ENCODE measurements around the gene LRPAP1.
"Not testable (repeated sequence)": the region's sequence is repeated elsewhere in the genome, so short reads cannot be mapped to it uniquely, and the experiment has no call there.

Gene LRPAP1

GRCh38 chr4:3464911-3465697 lies 67.1 kb downstream of the LRPAP1 start:
- Histone ChIP-seq H3K4me3 (ENCODE audit: low read depth in 1 of 2, low read length in 2 of 2) (no peak overlapping the region), H3K36me3 (ENCODE audit: insufficient read depth, low read length) (no peaks in the 10 kb centered on the region), H3K27ac (ENCODE audit: low read depth, low read length) (no peak overlapping the region), H3K9me3 (ENCODE audit: low read length) (no peaks in the 10 kb centered on the region), H3K9ac (ENCODE audit: low read length) (no peak overlapping the region), H3K27me3 (ENCODE audit: control insufficient read depth in 1 of 2, insufficient read depth in 2 of 2, low read length in 2 of 2) (peaks cover 0 to 23% of the 10 kb centered on the region in 2 donors), H3K4me1 (ENCODE audit: insufficient read depth, low read length) (no peaks in the 10 kb centered on the region)

- H3K36me3 ChIP-seq (ENCODE audit: insufficient read depth, low read length), result no peaks in the 10 kb centered on the region
- H3K27me3 ChIP-seq (ENCODE audit: control insufficient read depth in 1 of 2, insufficient read depth in 2 of 2, low read length in 2 of 2), result peaks cover 0 to 23% of the 10 kb centered on the region in 2 donors
- H3K4me1 ChIP-seq (ENCODE audit: insufficient read depth, low read length), result no peaks in the 10 kb centered on the region
- no peak overlapping the region for H3K4me3 ChIP-seq (ENCODE audit: low read depth in 1 of 2, low read length in 2 of 2)
- no peak overlapping the region for H3K27ac ChIP-seq (ENCODE audit: low read depth, low read length)
- H3K9ac ChIP-seq (ENCODE audit: low read length), result no peak overlapping the region
- no peaks in the 10 kb centered on the region for H3K9me3 ChIP-seq (ENCODE audit: low read length)
These were observed 67.8 kb downstream of the LRPAP1 start for GRCh38 chr4:3464349-3464905.

- Histone ChIP-seq H3K4me1 (ENCODE audit: insufficient read depth, low read length) (no peaks in the 10 kb centered on the region), H3K9me3 (ENCODE audit: low read length) (no peaks in the 10 kb centered on the region), H3K4me3 (ENCODE audit: low read depth in 1 of 2, low read length in 2 of 2) (no peak overlapping the region), H3K9ac (ENCODE audit: low read length) (no peak overlapping the region), H3K36me3 (ENCODE audit: insufficient read depth, low read length) (no peaks in the 10 kb centered on the region), H3K27ac (ENCODE audit: low read depth, low read length) (no peak overlapping the region), H3K27me3 (ENCODE audit: control insufficient read depth in 1 of 2, insufficient read depth in 2 of 2, low read length in 2 of 2) (peaks cover 0 to 23% of the 10 kb centered on the region in 2 donors)
These were observed 68.5 kb downstream of the LRPAP1 start for GRCh38 chr4:3463556-3464348.

GRCh38 chr4:3462790-3463415 lies 69.3 kb downstream of the LRPAP1 start, which contains the start of gene DOK7:
TSS of gene DOK7 (plus strand) at chr4:3463306. CDS start at chr4:3463376, 70 bp downstream.
- H3K9me3 ChIP-seq (ENCODE audit: low read length), result no peaks in the 10 kb centered on the region
- no peak within 1 kb of the TSS for H3K4me3 ChIP-seq (ENCODE audit: low read depth in 1 of 2, low read length in 2 of 2)
- no peak within 1 kb of the TSS for H3K27ac ChIP-seq (ENCODE audit: low read depth, low read length)
- no peaks in the 10 kb centered on the region for H3K36me3 ChIP-seq (ENCODE audit: insufficient read depth, low read length)
- peaks cover 0 to 23% of the 10 kb centered on the region in 2 donors for H3K27me3 ChIP-seq (ENCODE audit: control insufficient read depth in 1 of 2, insufficient read depth in 2 of 2, low read length in 2 of 2)
- H3K4me1 ChIP-seq (ENCODE audit: insufficient read depth, low read length), result no peaks in the 10 kb centered on the region
- no peak within 1 kb of the TSS for H3K9ac ChIP-seq (ENCODE audit: low read length)

- Histone ChIP-seq H3K27me3 (ENCODE audit: control insufficient read depth in 1 of 2, insufficient read depth in 2 of 2, low read length in 2 of 2) (peaks cover 0 to 23% of the 10 kb centered on the region in 2 donors), H3K36me3 (ENCODE audit: insufficient read depth, low read length) (no peaks in the 10 kb centered on the region), H3K27ac (ENCODE audit: low read depth, low read length) (no peak overlapping the region), H3K9ac (ENCODE audit: low read length) (no peak overlapping the region), H3K9me3 (ENCODE audit: low read length) (no peaks in the 10 kb centered on the region), H3K4me3 (ENCODE audit: low read depth in 1 of 2, low read length in 2 of 2) (no peak overlapping the region), H3K4me1 (ENCODE audit: insufficient read depth, low read length) (no peaks in the 10 kb centered on the region)
These were observed 69.9 kb downstream of the LRPAP1 start for GRCh38 chr4:3462321-3462789.

- Histone ChIP-seq H3K27ac (ENCODE audit: low read depth, low read length) (no peak overlapping the region), H3K4me1 (ENCODE audit: insufficient read depth, low read length) (no peaks in the 10 kb centered on the region), H3K9ac (ENCODE audit: low read length) (no peak overlapping the region), H3K27me3 (ENCODE audit: control insufficient read depth in 1 of 2, insufficient read depth in 2 of 2, low read length in 2 of 2) (peaks cover 0 to 23% of the 10 kb centered on the region in 2 donors), H3K9me3 (ENCODE audit: low read length) (no peaks in the 10 kb centered on the region), H3K4me3 (ENCODE audit: low read depth in 1 of 2, low read length in 2 of 2) (no peak overlapping the region), H3K36me3 (ENCODE audit: insufficient read depth, low read length) (no peaks in the 10 kb centered on the region)
These were observed 70.5 kb downstream of the LRPAP1 start for GRCh38 chr4:3461515-3462291.

GRCh38 chr4:3460926-3461325 lies 71.3 kb downstream of the LRPAP1 start:
- H3K9ac ChIP-seq (ENCODE audit: low read length), result no peak overlapping the region
- peaks cover 0 to 21% of the 10 kb centered on the region in 2 donors for H3K27me3 ChIP-seq (ENCODE audit: control insufficient read depth in 1 of 2, insufficient read depth in 2 of 2, low read length in 2 of 2)
- H3K27ac ChIP-seq (ENCODE audit: low read depth, low read length), result no peak overlapping the region
- H3K4me1 ChIP-seq (ENCODE audit: insufficient read depth, low read length), result no peaks in the 10 kb centered on the region
- H3K4me3 ChIP-seq (ENCODE audit: low read depth in 1 of 2, low read length in 2 of 2), result no peak overlapping the region
- no peaks in the 10 kb centered on the region for H3K9me3 ChIP-seq (ENCODE audit: low read length)
- no peaks in the 10 kb centered on the region for H3K36me3 ChIP-seq (ENCODE audit: insufficient read depth, low read length)

- not testable (repeated sequence) for H3K4me3 ChIP-seq (ENCODE audit: low read depth in 1 of 2, low read length in 2 of 2); H3K27ac ChIP-seq (ENCODE audit: low read depth, low read length)
These were observed 73.1 kb downstream of the LRPAP1 start for GRCh38 chr4:3459156-3459555.

GRCh38 chr4:3458371-3458770 lies 73.9 kb downstream of the LRPAP1 start:
- Histone ChIP-seq H3K4me1 (ENCODE audit: insufficient read depth, low read length) (no peaks in the 10 kb centered on the region), H3K27me3 (ENCODE audit: control insufficient read depth in 1 of 2, insufficient read depth in 2 of 2, low read length in 2 of 2) (peaks cover 0 to 7% of the 10 kb centered on the region in 2 donors), H3K27ac (ENCODE audit: low read depth, low read length) (no peak overlapping the region), H3K9ac (ENCODE audit: low read length) (no peak overlapping the region), H3K4me3 (ENCODE audit: low read depth in 1 of 2, low read length in 2 of 2) (no peak overlapping the region), H3K9me3 (ENCODE audit: low read length) (no peaks in the 10 kb centered on the region), H3K36me3 (ENCODE audit: insufficient read depth, low read length) (no peaks in the 10 kb centered on the region)

More at GRCh38 chr4:3459156-3459555, 73.1 kb downstream of the LRPAP1 start:
- not testable (repeated sequence) for H3K36me3 ChIP-seq (ENCODE audit: insufficient read depth, low read length); H3K9me3 ChIP-seq (ENCODE audit: low read length); H3K4me1 ChIP-seq (ENCODE audit: insufficient read depth, low read length); H3K9ac ChIP-seq (ENCODE audit: low read length)
- peaks cover 0 to 15% of the 10 kb centered on the region in 2 donors for H3K27me3 ChIP-seq (ENCODE audit: control insufficient read depth in 1 of 2, insufficient read depth in 2 of 2, low read length in 2 of 2)

GRCh38 chr4:3455596-3455995 lies 76.6 kb downstream of the LRPAP1 start:
- H3K9ac ChIP-seq (ENCODE audit: low read length); H3K27ac ChIP-seq (ENCODE audit: low read depth, low read length); H3K4me3 ChIP-seq (ENCODE audit: low read depth in 1 of 2, low read length in 2 of 2); H3K27me3 ChIP-seq (ENCODE audit: control insufficient read depth in 1 of 2, insufficient read depth in 2 of 2, low read length in 2 of 2); H3K4me1 ChIP-seq (ENCODE audit: insufficient read depth, low read length); H3K36me3 ChIP-seq (ENCODE audit: insufficient read depth, low read length); H3K9me3 ChIP-seq (ENCODE audit: low read length): not testable (repeated sequence)
